ENCODE results near the gene FHAD1.

Gene FHAD1

DNA sequence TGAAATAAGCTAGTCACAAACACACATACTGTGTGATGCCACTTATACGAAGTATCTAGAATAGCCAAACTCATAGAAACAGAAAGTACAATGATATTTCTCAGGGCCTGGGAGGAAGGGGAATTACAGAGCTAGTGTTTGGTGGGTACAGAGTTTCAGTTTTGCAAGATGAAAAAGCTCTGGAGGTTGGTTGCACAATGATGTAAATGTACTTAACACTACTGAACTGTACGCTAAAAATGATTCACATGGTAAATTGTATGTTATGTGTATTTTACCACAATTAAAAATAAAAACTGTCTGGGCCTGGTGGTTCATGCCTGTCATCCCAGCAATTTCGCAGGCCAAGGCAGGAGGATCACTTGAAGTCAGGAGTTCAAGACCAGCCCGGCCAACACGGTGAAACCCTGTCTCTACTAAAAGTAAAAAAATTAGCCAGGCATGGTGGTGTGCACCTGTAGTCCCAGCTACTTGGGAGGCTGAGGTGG, 15.3 kb upstream of the FHAD1 start:
- no peak overlapping the region for H3K27ac ChIP-seq
- ChIA-PET CTCF (no interaction called here), POLR2A (ENCODE audit: low non-redundant PET) (no interaction called here)
- DNase-seq (ENCODE audit: low spot score), result no peak
- no peak for TF ChIP-seq CTCF (conservative IDR thresholded peaks at IDR 0.05; ENCODE audit: low read depth)

DNA sequence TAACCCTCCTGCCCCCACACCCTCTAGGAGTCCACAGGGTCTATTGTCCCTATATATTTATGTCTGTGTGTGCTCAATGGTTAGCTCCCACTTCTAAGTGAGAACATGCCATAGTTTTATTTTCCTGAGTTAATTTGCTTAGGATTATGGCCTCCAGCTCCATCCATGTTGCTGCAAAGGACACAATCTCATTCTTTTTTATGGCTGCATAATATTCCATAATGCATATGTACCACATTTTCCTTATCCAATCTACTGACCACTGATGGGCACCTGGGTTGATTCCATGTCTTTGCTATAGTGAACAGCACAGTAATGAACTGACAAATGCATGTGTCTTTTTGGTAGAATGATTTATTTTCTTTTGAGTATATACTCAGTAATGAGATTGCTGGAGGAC, 13.3 kb upstream of the FHAD1 start:
- TF ChIP-seq CTCF (conservative IDR thresholded peaks at IDR 0.05; ENCODE audit: low read depth), result no peak
- ChIA-PET CTCF (no interaction called here), POLR2A (ENCODE audit: low non-redundant PET) (no interaction called here)
- H3K27ac ChIP-seq, result no peak overlapping the region
- DNase-seq (ENCODE audit: low spot score), result no peak

GRCh38 chr1:15236321-15236721, 10.7 kb upstream of the FHAD1 start:
- no peak for TF ChIP-seq CTCF (conservative IDR thresholded peaks at IDR 0.05; ENCODE audit: low read depth)
- H3K27ac ChIP-seq, result no peak overlapping the region
- DNase-seq (ENCODE audit: low spot score), result peak; percentile 12
- CTCF ChIA-PET, result interaction anchor here (0.6 kb wide), 1 partner anchor 19 kb away, joined by 3 read pairs; no protein-coding TSS in a partner anchor
- POLR2A ChIA-PET (ENCODE audit: low non-redundant PET), result no interaction called here

DNA sequence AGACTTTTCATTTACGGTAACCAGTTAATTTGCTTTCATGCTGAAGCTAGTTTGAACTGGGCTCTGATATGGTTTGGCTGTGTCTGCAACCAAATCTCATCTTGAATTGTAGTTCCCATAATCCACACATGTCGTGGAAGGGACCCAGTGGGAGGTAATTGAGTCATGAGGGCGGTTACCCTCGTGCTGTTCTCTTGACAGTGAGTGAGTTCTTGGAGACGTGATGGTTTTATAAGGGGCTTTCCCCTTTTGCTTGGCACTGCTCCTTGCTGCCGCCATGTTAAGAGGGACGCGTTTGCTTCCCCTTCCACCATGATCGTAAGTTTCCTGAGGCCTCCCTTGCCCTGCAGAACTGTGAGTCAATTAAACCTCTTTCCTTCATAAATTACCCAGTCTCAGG, 10.3 kb upstream of the FHAD1 start:
- CTCF ChIA-PET, result interaction anchor here (0.6 kb wide), 1 partner anchor 19 kb away, joined by 3 read pairs; no protein-coding TSS in a partner anchor
- H3K27ac ChIP-seq, result no peak overlapping the region
- no peak for DNase-seq (ENCODE audit: low spot score)
- TF ChIP-seq CTCF (conservative IDR thresholded peaks at IDR 0.05; ENCODE audit: low read depth), result no peak
- POLR2A ChIA-PET (ENCODE audit: low non-redundant PET), result no interaction called here

DNA sequence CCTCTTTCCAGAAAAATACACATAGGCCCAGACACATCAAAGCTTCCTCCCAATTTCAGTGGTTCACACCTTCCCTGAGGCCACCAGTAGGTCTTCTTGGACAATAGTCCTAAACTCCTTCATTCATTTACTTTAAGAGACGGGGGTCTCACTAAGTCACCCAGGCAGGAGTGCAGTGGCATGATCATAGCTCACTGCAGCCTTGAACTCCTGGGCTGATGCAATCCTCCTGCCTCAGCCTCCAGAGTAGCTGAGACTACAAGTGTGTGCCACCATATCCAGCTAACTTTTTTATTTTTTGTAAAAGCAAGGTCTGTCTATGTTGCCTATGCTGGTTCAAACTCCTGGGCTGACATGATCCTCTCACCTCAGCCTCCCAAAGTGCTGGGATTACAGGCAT, 8.2 kb upstream of the FHAD1 start:
- ChIA-PET CTCF (no interaction called here), POLR2A (ENCODE audit: low non-redundant PET) (no interaction called here)
- no peak for TF ChIP-seq CTCF (conservative IDR thresholded peaks at IDR 0.05; ENCODE audit: low read depth)
- no peak overlapping the region for H3K27ac ChIP-seq
- no peak for DNase-seq (ENCODE audit: low spot score)

DNA sequence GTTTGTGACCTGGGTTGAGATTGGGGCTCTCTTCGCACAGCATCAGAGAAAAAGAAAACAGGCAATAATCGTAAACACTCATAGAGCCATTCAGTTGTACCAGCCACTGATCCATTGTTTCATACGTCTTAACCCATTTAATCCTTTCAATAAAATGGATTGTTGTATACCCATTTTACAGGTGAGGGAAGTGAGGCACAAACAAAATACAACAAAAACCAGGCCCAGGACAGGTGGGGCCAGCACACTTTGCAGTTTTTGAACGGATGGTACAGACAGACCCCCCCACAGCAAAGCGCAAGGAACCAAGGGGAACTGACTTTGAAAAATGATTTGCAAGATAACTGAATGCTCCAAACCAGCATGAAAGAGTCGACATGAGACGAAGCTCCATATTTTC, 4.3 kb upstream of the FHAD1 start:
- no peak overlapping the region for H3K27ac ChIP-seq
- ChIA-PET CTCF (no interaction called here), POLR2A (ENCODE audit: low non-redundant PET) (no interaction called here)
- no peak for TF ChIP-seq CTCF (conservative IDR thresholded peaks at IDR 0.05; ENCODE audit: low read depth)
- DNase-seq (ENCODE audit: low spot score), result no peak

Measured in RWPE1 (cell line).